HG03280 (cell line): ENCODE measurements around the gene CTAGE1.

ENCODE experiments used
- ATAC-seq: cut with Tn5 transposase; IDR thresholded peaks from one replicate; pipeline ENCODE4 v1.9.1; 2021; ENCODE audit warnings: mild to moderate bottlenecking, moderate library complexity; ENCODE audit not compliant: unreplicated experiment

Gene CTAGE1

GRCh38 chr18:22436136-22436535 lies 18.4 kb upstream of the CTAGE1 start:
- ATAC-seq, result no peak

DNA sequence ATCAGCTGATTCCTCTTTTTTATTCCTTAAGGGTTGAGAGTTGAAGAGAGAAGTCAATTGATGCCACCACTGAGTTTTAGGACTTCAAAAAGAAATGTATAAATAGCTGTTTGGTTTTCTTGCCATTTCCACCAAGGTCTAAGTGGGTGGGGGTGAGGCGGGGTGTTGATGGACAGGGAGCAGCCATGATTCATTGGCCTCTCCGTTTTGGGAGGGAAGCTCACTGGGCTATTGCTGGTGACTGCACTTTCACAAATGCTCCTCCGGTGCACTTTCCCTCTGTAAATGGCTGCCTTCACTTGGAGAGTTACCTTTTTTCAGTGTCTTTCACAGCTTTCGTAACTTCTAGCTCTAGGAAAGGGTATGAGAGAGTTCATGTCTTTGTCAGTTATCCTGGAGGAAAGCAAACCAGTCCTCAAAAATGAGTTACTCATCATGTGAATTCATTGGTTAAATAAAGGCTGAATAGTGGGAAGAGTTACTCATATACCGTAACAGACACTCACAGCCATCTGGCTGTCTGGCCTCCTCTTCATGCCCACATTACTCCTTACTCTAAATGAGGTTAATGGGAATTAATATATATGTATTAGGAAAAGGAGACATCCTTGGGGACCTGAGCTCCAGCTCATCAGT lies 17.4 kb upstream of the CTAGE1 start:
- no peak for ATAC-seq

DNA sequence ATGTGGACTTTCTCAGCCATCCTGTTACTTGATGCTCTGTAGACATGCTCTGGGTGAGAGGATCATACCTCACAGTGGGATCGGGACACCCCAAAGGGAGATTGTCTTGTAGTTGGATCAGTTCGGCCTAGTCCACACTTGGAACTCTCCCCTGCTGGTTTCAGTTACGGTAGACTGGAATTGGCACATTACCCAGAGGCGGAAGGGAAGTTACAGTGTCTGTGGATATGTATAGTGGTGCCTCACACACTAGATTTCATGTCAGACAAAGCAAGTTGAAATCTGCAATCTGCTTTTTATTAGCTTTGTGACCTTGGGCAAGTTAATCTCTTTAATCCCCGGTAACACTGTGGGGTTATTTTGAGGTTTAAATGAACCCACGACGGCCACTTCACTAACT lies 16.2 kb upstream of the CTAGE1 start:
- no peak for ATAC-seq

DNA sequence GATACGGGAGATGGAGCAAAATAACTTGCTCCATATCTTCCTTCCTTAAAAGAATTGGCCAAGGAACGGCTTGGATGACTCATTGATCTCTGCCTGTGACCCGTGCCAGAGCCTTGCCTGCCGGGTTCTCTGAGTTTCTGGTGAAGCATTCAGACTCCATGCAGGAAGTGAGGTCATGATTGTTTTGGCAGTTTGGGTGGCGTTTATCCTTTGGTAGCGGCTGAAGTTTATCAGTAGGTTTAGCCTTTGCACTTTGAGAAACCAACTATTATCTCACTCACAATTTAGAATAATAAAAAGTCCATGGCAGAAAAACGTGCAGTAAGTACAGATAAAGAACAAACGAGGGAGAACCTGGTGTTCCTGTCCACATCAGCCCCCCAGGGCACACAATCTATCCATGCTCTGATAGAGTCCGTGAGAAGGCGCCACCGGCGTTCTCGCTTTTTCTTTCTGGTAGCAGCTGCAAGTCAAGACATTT lies 15.0 kb upstream of the CTAGE1 start:
- no peak for ATAC-seq

- no peak for ATAC-seq
Measured at GRCh38 chr18:22429564-22429963, 11.8 kb upstream of the CTAGE1 start.

DNA sequence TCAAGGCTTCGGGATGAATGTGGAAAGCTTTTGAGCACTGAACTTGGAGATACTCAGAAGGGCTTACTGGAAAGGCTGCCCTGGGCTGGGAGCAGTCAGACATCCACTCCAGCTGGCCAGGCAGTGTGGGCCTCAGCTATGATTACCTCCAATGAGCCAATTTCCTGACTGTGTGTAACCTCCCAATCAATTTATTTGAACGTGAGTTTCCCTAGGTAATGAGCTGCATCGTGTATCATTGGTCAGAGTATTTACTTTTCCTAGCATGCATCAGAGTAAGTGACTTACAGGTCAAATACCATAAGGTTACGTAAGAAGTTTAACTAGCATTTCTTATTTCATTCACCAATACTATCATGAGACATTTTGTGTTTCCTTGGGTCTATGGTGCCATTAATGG lies 11.0 kb upstream of the CTAGE1 start:
- ATAC-seq, result no peak

- no peak for ATAC-seq
Measured at GRCh38 chr18:22427822-22428549, 10.3 kb upstream of the CTAGE1 start.

- no peak for ATAC-seq
Measured at GRCh38 chr18:22424565-22424963, 6.8 kb upstream of the CTAGE1 start.

DNA sequence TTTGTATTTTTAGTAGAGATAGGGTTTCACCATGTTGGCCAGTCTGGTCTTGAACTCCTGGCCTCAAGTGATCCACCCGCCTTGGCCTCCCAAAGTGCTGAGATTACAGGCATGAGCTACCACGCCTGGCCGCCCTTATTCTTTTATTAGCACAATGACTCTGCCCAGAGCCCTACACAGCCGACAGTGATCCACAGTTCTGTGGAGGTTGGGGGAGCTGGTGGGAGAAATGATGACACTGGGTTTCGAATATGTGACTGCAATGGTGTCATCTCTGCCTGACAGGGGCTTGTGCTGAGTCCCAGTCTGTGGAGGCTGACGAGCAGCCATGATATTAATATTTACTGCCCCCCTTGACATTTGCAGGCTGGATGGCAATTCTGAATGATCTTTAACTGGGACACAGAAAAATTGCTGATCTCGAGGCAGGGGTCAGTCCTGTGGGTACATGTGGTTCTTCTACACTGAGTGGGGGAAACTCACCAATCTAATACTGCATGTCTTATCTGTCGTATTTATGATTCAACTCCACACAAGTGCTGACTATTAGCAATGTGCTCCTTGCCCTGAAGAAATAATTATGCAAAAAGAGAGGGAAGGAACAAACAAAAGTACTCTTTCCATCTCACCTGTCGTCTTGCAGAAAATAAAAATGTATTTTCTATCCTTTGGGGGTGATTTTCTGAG lies 6.3 kb upstream of the CTAGE1 start:
- ATAC-seq, result no peak

- no peak for ATAC-seq
Measured at GRCh38 chr18:22422909-22423548, 5.3 kb upstream of the CTAGE1 start.

DNA sequence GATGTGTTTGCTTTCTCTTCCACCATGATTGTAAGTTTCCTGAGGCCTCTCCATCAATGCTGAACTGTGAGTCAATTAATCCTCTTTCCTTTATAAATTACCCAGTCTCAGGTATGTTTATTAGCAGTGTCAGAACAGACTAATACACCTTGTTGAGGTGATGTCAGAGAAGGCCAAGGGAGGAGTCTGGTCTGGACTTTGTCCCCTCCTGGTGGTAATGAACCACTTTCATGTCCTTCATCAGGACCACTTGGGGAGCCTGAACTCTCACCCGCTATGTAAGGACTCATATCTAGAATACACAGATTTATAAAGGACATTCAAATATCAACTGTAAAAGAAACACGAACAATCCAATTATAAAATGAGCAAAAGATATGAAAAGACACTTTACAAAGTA lies 2.9 kb upstream of the CTAGE1 start:
- no peak for ATAC-seq

DNA sequence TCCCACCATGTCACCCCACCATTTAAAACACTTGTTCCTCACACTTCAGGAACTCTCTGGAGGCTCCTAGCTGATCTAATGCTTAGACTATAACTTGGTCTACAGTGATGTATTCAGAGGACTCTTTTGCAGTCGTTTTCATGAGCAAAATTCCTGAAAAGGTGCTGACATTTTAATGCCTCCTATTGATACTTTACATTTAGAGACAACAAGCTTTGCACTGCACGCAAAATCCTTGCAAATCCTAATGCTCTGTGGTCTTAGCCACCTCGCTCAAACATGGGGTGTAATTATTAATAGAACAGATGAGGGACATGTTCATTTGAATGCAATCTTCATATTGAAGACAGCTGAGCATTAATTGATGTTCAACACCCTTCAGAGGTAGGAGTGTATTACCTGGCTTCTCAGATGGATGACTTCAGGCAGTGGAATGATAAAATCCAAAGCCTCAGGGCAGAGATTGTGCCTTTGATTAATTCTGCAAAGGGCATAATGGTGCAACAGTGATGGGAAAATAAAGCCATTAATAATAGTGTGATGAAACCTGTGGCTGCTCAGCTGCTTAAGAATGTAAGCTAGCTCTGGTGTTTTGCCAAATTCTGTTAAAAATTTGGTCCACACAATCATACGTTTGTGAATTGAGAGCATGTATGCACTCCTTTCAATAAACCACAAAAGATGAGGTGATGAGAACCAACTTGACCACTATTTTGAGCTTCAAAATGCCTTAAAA lies 5.4 kb downstream of the CTAGE1 start:
- ATAC-seq, result no peak

- ATAC-seq, result no peak
Measured at GRCh38 chr18:22411446-22411845, 6.3 kb downstream of the CTAGE1 start.

DNA sequence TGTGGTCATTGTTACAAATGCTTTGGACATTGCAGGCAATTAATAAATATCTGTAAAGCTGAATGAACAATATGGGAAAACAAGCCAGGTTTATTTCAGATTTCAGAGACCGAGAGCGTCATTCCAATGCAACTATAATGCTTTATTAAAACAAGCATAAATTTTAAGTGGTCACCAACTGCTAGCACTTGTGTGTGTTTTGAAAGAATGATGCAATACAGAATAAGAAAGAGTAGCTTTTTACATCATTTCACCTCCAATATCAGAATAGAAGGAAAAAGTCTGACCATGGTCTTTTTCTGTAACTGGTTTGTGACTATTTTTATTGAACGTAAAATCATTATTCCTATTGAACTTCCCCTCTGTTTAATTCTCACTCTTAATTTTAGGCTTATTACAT lies 7.6 kb downstream of the CTAGE1 start:
- ATAC-seq, result no peak

DNA sequence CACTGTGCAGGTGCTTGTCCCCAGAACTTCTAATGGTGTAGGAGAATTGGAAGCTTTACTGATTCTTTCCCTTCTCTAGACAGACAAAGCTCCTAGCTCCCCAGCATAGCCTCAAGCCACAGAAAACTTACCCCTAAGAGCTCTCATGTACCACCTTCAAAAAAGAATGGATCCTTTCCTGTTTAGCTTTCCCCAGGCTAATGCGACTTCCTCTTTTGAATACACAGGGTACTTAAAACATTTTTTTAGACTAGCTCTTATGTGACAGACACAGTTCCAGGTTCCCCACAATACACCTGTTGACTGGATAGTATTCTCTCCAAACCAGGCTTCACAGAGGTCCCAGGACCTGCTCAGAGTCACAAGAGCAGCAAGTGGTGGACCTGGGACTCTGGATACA lies 8.3 kb downstream of the CTAGE1 start:
- no peak for ATAC-seq

DNA sequence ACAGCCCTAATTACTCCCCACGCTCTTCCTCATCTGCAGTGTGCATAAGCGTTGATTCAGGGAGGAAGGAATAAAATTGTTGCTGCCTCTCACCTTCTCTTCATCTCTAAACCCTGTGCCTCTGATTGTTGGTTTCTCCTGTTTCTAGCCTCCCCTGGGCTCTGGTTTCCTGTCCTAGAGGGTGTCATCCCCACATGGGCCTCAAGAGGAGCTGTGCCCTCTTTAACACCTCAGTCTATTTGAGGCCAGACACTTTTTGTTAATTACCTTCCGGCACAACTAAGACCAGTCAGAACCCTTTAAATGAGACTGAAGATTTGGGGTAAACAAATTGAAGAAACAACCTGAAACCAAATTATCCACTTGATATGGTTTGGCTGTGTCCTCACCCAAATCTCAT lies 9.7 kb downstream of the CTAGE1 start:
- ATAC-seq, result no peak

DNA sequence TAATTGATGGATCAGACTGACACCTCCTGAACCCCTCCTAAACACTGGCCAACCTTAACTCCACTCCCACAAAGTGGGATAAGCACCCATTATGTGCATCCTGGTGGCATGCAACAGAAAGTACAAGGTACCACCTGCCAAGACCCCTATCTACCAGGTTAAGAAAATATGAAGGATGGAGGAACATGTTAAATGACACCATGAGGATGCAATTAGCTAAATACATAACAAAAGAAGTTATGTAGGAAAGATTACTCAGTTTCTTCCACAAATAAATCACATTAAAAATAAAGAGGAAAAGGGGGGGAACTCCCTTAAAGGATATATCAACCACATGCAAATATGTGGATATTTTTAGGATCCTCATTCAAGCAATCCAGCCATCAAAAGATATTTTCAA lies 12.6 kb downstream of the CTAGE1 start:
- ATAC-seq, result no peak

- no peak for ATAC-seq
Measured at GRCh38 chr18:22403950-22404349, 13.8 kb downstream of the CTAGE1 start.

GRCh38 chr18:22399949-22400348 lies 17.8 kb downstream of the CTAGE1 start:
- no peak for ATAC-seq

DNA sequence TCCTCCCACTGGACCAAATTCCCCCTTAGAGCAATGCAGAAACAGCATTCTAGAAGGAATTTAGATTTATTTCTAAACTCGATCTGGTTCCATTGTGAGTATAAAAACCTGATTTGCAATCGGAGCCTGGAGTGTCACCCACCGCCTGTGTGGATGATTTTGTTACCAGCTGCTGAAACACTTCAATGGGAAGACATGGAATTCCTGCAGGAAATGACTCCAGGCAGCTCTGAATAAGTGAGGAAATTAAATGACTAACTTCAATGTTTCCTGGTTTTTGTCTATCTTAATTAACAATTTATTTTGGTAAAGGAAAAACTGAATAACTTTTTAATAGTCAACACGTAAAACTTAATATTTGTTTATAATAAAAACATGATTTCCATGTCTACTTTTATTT lies 19.3 kb downstream of the CTAGE1 start:
- ATAC-seq, result no peak

GRCh38 chr18:22394428-22394827 lies 23.3 kb downstream of the CTAGE1 start:
- no peak for ATAC-seq
